AML-193 (cell line): ENCODE results near the gene NRG3.

Experiments used
- DNase-seq, 2 experiments: peaks; one replicate each; lab custom pipeline; 2025; lab: John Stamatoyannopoulos, UW

NRG3 gene

DNA sequence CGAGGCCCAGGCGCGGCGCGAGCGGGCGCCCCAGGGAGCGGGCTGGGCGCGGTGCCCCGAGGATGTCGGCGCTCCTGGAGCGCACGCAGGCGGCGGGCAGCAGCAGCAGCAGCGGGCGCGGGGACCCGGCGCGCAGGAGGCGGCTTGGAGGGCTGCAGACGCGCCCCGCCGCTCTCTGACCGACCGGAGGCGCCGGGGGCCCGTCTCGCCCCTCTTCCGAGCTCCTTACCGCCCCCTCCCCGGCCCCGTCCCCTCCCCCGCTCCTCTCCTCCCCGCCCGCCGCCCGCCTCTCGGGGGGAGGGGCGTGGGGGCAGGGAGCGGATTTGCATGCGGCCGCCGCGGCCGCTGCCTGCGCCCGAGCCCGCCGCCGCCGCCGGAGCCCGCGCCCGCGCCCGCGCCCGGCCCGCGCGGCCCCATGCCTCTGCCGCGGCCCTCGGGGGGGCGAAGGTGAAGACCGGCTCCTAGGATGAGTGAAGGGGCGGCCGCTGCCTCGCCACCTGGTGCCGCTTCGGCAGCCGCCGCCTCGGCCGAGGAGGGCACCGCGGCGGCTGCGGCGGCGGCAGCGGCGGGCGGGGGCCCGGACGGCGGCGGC is at the start of gene NRG3:
NRG3 (plus strand) TSS at position 320 of the 592 bp plus-strand sequence.
- DNase-seq: no peak

DNA sequence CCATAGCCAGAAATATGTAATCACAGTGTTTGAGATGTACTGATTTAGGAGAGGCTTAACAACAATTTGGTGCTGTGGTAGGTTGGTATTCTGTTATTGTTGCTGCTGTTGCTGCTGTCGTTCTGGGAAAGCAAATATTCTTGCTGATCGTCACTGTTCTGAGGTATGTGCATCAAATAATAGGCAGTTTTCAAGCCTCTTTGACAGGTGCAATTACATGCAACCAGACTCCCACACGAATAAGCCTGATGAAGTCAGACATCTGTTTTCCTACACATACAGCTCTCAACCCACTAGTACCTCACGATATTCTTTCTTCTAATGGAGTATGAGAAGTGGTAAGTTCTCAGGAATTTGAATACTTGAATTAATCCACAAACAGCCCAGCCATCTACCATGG is 46.7 kb upstream of the NRG3 start:
- DNase-seq: no peak

DNA sequence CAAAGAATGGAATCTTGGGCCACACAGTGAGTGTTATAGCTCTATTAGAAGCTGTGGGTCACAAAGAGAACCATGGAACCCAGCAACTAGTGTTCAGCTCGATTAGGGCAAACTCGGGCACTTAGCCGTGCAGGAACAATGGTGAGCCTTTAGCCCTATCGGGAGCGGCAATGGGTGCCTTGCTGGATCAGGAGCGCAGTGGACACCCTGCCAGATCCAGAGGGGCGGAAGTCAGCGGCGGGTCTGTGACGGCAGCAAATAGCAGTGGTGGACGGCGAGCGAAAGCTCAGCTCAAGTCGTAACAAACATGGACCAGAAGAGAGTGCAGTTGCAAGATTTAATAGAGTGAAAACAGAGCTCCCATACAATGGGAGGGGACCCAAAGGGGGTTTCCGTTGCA is 43.9 kb upstream of the NRG3 start:
- no peak for DNase-seq

DNA sequence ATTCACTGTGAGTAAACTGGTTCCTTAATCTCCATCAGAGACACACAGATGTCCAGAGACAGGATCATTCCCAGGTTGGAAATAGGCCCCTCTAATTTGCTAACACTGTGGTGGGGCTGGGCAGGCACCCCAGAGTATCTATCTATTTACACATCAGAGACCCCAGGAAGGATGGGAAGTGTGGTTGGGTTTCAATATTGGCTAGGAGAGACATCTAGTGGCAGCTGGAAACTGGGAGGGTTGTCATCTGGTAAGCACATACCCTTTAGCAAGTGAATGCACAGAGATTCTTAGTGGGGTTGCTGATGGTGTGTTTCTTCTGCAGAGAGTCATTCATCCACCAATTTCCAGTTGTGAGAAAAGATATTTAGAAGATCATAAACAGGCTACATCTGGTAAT is 36.0 kb upstream of the NRG3 start:
- DNase-seq: peak in 1 of 2 experiments; percentile 1

DNA sequence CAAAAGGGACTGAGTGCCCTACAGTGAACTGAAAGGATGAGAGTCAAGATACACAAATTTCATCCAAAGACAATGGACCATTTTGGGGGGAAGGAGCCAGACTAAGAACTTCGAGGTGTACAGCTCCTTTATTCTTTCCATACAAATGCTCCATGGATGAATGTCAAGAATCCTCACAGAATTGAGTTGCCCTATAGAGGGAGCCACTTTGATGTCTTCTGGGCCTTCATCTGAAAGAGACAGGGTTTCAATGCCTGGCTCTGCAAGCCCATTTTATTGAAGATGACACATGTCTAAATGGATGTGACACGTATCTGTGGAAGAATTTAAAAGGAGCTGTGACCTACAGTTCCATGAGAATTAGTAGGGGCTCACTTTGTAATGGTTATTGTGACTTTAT is 32.0 kb upstream of the NRG3 start:
- no peak for DNase-seq

DNA sequence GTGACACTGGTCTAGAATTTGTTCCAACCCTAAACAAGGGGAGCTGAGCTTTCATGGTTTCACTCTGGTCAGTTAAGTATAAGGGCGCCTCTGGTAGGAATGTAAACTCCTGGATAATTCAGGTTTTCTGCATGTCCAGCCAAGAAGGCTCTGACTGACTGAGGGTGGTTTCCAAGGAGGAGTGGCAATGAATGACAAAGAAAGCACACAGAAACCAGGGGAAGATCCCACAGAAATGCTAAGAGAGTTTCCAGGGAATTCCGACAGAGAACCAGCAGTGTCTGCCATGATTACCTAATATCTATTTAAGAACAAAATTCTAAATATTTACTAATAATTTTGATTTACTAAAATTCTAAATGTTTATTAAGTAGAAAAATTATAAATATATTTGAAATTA is 27.3 kb upstream of the NRG3 start:
- DNase-seq: no peak

DNA sequence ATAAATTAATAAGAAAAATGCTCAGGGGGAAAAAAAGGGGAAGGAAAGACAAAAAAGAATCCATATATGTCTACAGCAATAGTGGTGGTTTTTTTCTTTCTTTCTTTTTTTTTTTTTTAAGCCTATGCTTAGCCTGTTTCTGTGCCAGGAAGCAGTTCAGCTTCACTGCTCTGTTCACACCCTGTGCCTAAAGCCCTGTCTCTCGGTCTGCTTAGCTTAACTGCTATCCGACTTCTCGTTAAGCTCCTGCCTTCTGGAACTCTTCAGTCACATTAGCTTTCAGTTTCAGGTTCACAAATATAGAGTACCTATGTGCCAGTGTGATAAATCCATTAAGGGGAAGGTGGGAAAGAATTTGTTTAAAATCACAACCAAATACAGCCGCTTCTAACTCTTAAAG is 26.5 kb upstream of the NRG3 start:
- DNase-seq: no peak

DNA sequence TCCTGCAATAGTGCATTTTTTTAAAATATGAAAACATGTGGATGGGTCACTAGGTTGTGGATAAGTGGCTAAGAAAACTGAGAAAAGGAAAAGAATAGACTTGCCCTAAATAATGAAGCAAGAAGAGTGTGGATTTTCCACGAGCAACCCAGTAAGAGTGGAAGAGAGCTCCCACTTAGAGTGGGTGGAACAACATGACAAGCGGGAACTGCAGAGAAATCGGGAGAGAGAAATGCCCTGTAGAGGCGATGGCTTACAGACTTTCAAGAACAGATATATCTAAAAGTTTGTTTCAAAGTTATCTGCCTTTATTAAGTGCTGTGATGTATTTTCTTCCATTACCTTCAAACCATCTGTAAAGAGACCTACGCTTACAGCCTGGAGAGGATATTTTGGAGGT is 26.1 kb upstream of the NRG3 start:
- no peak for DNase-seq

DNA sequence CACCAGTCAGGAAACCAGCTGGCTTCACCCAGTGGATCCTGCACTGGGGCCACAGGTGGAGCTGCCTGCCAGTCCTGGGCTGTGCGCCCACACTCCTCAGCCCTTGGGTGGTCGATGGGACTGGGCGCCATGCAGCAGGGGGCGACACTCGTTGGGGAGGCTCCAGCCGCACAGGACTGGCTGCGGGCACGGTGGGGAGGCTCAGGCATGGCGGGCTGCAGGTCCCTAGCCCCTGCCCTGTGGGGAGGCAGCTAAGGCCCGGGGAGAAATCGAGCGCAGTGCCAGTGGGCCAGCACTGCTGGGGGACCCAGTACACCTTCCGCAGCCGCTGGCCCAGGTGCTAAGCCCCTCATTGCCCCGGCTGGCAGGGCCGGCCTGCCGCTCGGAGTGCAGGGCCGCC is 12.4 kb upstream of the NRG3 start:
- no peak for DNase-seq

DNA sequence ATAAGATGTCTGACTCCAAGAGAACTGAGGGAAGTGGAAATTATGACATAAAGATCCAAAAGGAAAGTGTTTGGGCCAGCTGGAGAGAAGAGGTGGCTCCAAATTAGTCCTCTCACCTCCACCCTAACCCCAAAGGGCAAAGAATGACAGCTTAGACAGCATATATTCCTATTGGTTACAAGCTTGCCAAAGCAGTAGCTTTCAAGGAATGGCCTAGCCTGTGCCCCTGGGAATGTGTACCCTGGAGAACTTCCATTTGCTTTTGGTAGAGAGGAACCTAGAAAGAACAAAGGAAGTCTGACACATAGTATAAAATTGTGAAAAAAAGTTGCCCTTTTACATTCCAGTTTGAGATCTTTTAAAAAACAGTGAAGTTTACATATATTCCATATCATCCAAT is 11.2 kb upstream of the NRG3 start:
- DNase-seq: no peak

DNA sequence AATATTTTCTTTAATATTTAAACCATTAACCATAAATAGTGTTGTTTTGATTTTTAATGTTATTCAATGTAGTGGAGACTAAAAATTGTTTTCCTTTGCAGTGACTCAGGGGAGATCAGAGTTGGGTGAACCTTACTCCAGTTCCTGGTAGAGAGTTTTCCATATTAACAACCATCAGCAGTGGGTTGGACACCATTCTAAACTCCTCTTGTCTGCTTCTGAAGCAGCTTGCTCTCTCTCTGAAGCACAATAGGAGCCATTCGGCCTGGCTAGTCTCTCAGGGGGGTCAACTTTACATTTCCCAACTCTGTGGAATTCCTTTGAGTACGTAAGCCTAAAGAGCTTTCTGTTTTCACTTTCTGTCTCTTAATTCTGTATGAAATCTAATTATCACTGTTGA is 9.4 kb upstream of the NRG3 start:
- DNase-seq: no peak

DNA sequence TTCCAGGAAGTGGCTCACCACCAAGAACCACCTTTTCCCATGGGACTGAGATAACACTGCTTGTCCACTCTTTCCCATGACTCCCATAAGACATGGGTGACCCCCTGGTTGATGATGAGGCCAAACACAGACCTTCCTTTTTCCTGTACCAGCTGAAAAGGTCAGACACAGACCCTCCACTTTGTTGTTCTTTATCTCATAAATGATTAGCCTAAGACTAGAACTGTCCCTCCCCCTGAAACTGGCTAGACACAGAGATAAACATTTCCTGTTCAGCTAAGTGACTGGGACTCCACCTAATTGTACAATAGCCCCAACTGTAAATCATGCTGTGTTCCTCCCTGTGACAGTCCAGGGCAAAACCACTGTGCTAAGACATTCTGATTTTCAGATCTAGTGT is 8.2 kb upstream of the NRG3 start:
- no peak for DNase-seq

DNA sequence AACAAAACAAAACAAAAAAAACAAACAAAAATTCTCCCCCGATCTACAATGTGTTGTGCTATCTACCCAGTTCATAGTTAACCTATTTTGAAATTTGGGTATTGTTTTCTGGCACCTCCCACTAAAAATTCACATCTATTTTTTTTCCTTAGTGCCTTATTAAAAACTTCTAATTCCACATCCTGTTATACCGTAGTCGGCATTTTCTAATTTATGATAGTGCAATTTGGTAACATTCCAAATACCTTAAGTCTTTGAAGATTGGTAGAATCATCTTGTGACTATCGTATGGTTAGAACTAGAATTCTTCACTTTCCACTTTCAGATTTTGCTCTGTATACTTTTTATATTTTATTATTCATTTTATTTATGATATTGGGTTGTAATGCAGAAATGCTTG is 4.5 kb upstream of the NRG3 start:
- DNase-seq: no peak

DNA sequence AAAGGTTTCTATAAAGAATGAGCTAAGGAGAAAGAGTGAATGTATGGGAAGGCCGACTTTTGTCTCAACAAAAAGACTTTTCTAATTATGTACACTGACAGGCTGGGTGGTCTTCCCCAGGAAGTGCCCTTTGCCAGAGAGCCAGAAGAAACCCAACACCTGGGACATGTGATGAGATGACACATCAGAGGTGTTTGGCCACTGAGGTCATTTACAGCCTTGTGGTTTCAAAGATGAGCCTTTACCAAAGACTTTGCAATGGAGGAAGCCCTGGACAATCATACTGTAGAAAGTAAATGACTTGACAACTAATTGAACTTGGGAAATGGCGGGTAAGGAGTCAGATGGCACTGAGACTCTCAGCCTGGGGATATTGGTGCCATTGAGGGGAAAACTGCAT is 3.4 kb upstream of the NRG3 start:
- no peak for DNase-seq

DNA sequence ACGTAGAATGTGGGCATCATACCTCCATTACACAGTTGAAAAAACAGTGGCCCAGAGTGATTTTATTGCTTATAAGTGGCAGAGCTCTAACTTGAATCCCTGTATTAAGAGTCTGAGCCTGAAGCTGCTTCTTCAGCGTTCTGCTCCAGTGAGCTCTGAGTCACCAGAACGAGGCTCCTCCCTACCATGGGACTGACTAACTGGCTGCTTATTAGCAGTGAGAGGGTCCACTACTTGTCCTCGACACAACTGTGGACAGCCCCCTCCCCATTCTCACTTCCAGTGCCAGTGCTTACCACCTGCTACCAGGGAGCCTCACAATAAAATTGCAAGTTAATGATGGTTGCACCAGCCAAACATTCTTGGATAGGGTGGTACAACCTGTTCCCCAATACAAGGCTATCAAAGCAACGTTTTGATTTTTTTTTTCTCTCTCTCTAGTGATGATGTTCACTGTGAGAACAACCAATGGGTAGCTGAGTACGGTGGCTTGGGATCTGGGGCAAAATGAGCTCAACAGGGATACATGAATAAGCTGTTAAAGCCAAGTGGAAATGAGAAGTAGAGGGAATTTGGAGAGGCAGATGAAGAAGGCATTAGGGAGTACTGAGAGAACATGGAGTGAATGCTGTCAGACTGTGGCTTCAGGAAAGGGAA is 2.7 kb upstream of the NRG3 start:
- DNase-seq: no peak

DNA sequence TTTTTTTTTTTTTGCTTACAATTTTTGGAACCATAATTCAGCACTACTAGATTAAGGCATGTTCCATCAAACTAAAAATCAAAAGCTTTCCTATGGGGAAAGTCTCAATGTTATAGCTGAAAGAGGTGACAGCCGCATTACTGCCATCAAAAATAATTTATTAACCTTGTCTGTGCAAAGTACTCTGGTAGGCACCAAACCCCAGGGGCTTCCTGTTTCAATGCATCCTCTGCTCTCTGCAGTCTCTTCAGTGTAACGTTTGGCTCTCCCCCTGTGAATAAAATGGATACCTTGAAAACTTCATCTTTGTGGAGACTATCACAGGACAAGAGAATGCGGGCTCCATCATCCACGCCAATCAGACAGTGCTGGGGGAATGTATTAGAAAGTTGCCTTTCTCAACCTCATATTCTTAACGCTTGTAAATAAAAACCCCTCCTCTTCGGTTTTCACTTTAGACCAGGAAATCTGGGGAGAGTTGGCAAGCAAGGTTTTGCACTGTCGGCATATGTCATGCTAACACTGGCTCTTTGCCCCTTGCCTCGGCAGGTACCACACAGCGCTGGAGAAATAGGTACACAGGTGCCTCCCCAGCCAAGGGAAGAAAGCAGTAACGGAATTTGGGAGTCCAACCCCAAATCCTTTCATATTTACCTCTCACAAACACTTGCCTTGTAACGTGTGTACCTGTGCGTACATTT is 1.6 kb upstream of the NRG3 start:
- no peak for DNase-seq

DNA sequence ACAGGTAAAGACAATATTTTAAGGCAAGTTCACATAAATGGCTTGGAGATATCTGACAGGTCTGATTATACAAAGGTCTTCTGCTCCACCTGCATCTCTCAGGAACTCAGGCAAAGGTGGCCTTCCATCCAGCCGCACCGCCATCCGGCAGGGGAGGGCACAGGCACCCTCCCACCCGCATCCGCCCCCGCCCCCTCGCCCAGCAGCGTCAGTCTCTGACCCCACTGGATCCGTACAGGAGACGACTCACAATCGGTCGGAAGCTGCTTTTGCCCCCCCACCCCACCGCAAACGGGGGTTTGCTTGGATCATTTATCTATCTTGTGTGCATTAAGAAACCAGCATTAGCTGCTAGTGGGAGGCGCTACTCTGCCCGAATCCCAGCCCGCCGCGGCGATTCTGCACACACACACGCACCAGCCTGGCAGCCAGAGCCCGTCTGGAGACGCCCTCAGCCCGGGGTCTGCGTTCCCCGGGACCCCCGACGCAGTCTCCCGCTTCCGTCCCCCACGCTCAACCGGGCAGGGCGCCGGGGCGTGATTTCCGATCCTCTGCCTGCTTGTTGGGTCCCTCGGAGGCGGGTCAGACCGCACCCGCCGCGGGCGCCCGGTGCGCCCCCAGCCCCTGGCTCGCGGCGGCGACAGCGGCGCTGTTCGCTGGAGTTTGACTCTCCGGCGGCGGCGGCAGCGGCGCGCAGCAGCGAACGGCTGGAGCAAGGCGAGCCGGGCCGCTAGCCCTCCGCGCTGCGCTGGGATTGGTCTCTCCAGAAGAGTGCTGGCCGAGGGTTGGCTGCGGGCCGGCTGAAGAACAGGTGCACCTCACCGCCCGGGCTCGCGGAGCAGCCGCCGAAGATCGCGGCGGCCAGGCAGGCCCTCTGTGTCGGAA is 820 bp upstream of the NRG3 start:
- DNase-seq: no peak

DNA sequence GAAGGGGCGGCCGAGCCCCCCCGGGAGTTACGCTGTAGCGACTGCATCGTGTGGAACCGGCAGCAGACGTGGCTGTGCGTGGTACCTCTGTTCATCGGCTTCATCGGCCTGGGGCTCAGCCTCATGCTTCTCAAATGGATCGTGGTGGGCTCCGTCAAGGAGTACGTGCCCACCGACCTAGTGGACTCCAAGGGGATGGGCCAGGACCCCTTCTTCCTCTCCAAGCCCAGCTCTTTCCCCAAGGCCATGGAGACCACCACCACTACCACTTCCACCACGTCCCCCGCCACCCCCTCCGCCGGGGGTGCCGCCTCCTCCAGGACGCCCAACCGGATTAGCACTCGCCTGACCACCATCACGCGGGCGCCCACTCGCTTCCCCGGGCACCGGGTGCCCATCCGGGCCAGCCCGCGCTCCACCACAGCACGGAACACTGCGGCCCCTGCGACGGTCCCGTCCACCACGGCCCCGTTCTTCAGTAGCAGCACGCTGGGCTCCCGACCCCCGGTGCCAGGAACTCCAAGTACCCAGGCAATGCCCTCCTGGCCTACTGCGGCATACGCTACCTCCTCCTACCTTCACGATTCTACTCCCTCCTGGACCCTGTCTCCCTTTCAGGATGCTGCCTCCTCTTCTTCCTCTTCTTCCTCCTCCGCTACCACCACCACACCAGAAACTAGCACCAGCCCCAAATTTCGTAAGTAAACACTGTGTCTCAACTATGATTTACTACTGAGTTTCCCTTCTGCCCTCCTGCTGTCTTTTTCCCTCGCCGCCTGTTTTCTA is 666 bp downstream of the NRG3 start:
- no peak for DNase-seq

DNA sequence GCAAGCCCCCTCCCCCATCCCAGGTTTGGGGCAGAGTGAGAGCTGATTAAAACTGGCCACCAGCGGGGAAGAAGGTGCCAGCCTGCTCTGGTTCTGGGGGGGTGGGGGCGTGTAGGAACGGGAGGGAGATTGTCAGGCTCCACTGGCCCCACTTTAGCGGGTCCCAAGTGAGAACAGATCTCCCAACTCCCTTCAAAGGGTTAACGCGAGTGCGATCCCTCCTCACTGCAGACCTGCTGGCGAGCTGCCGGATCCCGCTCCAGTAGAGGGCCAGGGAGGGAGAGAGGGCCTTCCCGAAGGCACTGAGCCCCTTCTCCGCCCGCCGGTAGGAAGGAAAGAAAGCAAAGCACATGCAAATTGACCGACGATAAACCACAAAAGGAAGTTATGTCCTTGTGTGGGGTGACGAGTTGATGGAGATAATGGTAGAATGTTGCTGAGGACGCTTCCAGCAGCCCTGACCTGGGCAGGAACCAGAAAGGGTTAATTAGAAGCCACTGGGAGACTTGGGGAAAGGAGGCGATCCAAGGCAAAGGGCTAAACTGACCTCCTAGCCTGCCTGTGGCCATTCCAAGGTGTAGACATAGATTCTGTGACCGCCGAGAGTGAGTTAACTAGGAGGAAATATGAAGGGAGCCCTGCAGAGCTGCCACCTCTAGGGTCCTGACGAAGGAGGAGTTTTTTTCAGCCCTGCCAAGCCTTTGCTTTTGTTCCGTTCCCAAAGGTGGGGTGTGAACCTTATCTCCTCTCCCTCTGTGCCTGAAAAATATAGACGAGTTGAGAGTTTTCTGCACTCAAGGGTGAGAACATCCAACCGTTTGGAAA is 1.5 kb downstream of the NRG3 start:
- DNase-seq: no peak

DNA sequence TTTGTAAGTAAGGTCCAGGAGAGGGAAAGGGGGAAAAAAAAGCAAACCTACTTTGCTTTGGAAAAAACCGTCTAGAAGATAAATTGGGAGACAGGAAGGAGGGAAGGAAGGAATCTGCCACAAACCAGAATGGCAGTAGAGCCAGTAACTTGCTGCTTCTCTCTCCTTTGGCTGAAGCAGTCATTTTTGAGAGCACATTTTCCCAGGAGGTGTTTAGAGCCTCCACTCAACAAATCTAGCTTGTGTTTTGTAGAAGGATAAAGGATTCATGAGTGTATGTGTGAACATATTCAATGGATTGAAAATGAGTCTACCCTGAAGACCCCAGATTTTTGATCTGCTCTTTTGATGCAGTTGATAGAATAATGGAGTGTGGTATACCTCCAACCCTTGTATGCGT is 2.6 kb downstream of the NRG3 start:
- no peak for DNase-seq

DNA sequence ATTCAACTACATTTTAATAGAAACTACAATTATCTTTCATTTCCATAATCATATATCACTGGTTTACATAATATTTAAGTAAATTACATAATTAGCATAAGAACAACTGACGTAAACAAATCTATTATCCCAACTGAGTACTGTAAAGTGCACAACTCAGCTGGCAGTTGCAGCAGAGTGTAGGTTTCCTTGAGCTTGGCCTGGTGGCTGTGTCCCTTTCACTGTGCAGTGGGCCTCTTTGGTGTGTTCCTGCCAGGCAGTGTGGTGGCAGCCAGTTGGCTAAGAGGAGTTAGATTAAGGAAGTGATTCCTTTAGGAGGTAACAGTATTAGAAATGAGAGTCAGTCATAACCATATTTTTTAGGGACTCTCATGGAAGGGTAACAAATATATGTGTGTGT is 7.0 kb downstream of the NRG3 start:
- no peak for DNase-seq
